Endometrium (tissue), 2 donors: ENCODE measurements around the gene SMCHD1.

ENCODE experiments used
- FAIRE-seq: peaks from 2 replicates; lab custom pipeline; 2012; peaks lifted over from hg19 to GRCh38; lab: Jason Lieb, UNC
- donor health status: control.
- donor health status: control.

The SMCHD1 gene

DNA sequence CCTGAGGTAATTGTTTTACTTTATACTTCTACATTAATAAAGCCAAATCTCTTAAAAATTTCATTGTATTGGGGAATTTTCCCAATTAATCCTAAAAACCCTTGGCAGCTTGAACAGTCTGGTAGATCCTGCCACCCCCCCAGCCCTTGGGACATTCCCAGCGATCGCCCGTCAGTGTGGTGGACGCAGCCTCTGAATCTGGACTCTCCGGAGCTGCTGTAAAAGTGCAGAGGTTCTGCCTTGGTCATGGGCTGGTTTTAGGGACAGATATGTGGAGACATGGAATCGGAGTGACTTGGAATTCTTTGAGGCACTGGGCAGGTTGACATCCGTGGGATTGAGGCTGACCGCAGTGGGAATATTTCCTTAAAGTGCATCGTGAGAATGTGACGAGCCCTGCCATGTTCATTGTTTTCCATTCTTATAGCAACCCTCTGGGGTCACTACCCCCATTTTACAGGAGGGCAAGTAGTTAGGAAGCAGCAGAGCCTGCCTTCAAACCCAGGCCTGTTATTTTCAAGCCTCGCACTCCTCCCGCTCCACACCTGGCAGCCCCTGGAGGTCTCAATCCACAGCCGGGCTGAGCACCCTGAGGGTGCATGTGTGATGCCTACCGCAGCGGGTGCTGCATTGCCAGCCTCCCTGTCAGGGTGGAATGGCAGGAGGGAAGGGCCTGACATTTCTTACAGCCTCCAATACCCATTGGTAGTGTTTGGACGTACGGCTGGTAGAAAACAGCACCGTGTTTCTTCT, 197.8 kb downstream of the SMCHD1 start:
- no peak for FAIRE-seq

DNA sequence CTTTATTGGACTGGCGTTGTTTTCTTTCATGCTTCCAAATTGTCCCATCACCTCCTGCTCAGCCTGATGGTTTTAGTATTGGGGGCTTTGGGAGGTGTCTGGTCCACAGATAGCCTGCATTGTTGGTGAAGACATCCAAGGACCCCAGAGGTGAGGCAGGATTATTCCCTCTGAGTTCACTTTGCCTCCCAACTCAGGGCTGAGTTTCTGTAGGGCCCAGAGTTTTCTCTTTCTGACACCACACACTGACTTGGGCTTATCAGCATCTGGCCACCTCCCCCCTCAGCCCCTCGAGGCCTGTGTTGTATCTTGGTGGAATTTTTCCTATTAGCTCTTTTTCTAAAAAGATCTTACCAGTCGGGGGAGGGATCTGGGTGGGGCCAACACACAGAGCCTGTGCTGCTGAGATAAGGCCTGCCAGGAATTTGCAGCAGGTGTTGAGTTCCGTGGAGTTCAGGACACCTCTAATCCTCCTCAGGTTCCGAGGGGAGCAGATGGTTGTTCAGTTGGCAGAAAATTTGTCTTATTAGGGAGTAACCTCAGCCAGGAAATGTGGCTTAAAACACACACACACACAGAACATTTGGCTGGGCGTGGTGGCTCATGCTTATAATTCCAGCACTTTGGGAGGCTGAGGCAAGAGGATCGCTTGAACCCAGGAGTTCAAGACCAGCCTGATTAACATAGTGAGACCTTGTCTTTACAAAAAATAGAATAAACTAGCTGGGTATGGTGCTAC, 198.6 kb downstream of the SMCHD1 start:
- FAIRE-seq, result no peak
